H1 (cell line): ENCODE measurements around the gene SPINK9. TPM values are rescaled to one million over a fixed set of nuclear protein-coding genes. Genes with fewer than 3 reads are reported as not detected.

Source experiments
- ATF3 ChIP-seq: IDR thresholded peaks from 2 replicates; pipeline ENCODE4 v1.6.1; 2011; ENCODE audit warnings: low read depth, mild to moderate bottlenecking, low read length; ENCODE audit not compliant: insufficient read depth
- CREB1 ChIP-seq: IDR thresholded peaks from 2 replicates; pipeline ENCODE4 v1.6.1; 2012; ENCODE audit warnings: inconsistent platforms
- CTCF ChIP-seq, 3 experiments: IDR thresholded peaks; 1 replicate in 2 of 3; 2 replicates in 1 of 3; pipeline versions ENCODE4 v1.5.1 to v1.6.1; 2011; ENCODE audit warnings: low read length in 3 of 3, mild to moderate bottlenecking in 3 of 3, inconsistent platforms in 2 of 3, low read depth in 1 of 3, moderate library complexity in 1 of 3; ENCODE audit not compliant: insufficient read depth in 1 of 3; ENCODE audit errors: control extremely low read depth in 1 of 3
- KDM4A ChIP-seq: IDR thresholded peaks from one replicate; pipeline ENCODE4 v1.7.1; 2012; ENCODE audit warnings: low read depth, mild to moderate bottlenecking, moderate library complexity, low read length, inconsistent platforms; ENCODE audit not compliant: severe bottlenecking
- MAFK ChIP-seq: IDR thresholded peaks from 2 replicates; pipeline ENCODE4 v1.6.1; 2012; ENCODE audit warnings: low read depth, mild to moderate bottlenecking, improper control_type of control experiment, low read length
- SIN3A ChIP-seq, 2 experiments: IDR thresholded peaks in 1 of 2; conservative IDR thresholded peaks in 1 of 2; 2 replicates each; pipeline ENCODE4 v1.6.1; 2011 to 2012; ENCODE audit warnings: low read length in 2 of 2, improper control_type of control experiment in 1 of 2, low read depth in 1 of 2, mild to moderate bottlenecking in 1 of 2
- SIX5 ChIP-seq: IDR thresholded peaks from 2 replicates; pipeline ENCODE4 v1.6.1; 2011; ENCODE audit warnings: mild to moderate bottlenecking, low read depth, low read length
- SRF ChIP-seq: IDR thresholded peaks from 2 replicates; pipeline ENCODE4 v1.6.1; 2011; ENCODE audit warnings: mild to moderate bottlenecking, low read depth, low read length, moderate library complexity
- TEAD4 ChIP-seq: IDR thresholded peaks from 2 replicates; pipeline ENCODE4 v1.6.1; 2012; ENCODE audit warnings: low read depth, low read length, inconsistent platforms, mixed read lengths
- polyA plus RNA-seq, 7 experiments: library from polyadenylated mRNA; depleted of rRNA in 3 of 7; stranded (reverse) in 5 of 7; unstranded in 2 of 7; fragments of >200 nt in 5 of 7; fragments of 200-250 nt in 2 of 7; gene quantifications; 1 replicate in 5 of 7; 2 replicates in 1 of 7; 4 replicates in 1 of 7; pipeline versions ENCODE4 v1.2.1 to v1.2.3, GENCODE V29; 2011 to 2013; ENCODE audit warnings: missing spikeins in 2 of 7, mixed read lengths in 2 of 7
- total RNA-seq: library from RNA; stranded (reverse); fragmentation: NEBNext Ultra II Directional; extraction: Animal tissue kit (Norgen Biotek cat#: 25700); gene quantifications from 2 replicates; pipeline ENCODE4 v1.2.1, GENCODE V29; 2021

The SPINK9 gene
- total and polyA plus RNA-seq, 2 of the 8 experiments (the other 6 are each of a cell fraction or from before 2014, with no cell fraction given), result not detected

- TF ChIP-seq ATF3, result no peak
- TF ChIP-seq SIX5, result no peak
- peak; percentile 87 for TF ChIP-seq TEAD4
- TF ChIP-seq MAFK, result no peak
- TF ChIP-seq CTCF (IDR thresholded peaks at IDR 0.05; ENCODE audit: control extremely low read depth in 1 of 3, insufficient read depth in 1 of 3, low read depth in 1 of 3, low read length in 3 of 3), result peak in 2 of 3 experiments; percentile 81 to 87; a peak in 3 of 4 replicates
- TF ChIP-seq SRF, result no peak
- TF ChIP-seq KDM4A, result no peak
- TF ChIP-seq CREB1, result no peak
- TF ChIP-seq SIN3A (conservative IDR thresholded peaks at IDR 0.05 in 1 of 2, IDR thresholded peaks at IDR 0.05 in 1 of 2; ENCODE audit: low read depth in 1 of 2, low read length in 2 of 2), result no peak
Measured at GRCh38 chr5:148374690-148375360, 39.5 kb downstream of the SPINK9 start (continued).
